Gastrocnemius medialis (tissue), 4 donors: ENCODE measurements around the gene RNLS. TPM values are rescaled to one million over a fixed set of nuclear protein-coding genes. Genes with fewer than 3 reads are reported as not detected.

ENCODE experiments used
- ATAC-seq, 2 donors: fragments of 150-250 bp; one replicate each; pipeline ENCODE4 v1.9.1; 2016
- DNase-seq, 2 donors: peaks; one replicate each; pipeline ENCODE4 v3.0.0-alpha.2; 2019
- H3K27ac ChIP-seq, 4 donors: fragments of 200-600 bp; sonication (generic); 1 replicate in 1 of 4; 2 replicates in 3 of 4; pipeline ENCODE4 v1.5.1; 2016 to 2018; ENCODE audit warnings: mild to moderate bottlenecking in 2 of 4, moderate library complexity in 1 of 4
- H3K27me3 ChIP-seq, 3 donors: fragments of 200-600 bp; sonication (generic) in 2 of 3; 1 replicate in 1 of 3; 2 replicates in 2 of 3; pipeline versions ENCODE4 v1.5.1 to v1.6.0; 2016 to 2019; ENCODE audit warnings: mild to moderate bottlenecking in 1 of 3, moderate library complexity in 1 of 3
- H3K36me3 ChIP-seq, 2 donors: fragments of 200-600 bp; sonication (generic) in 1 of 2; one replicate each; pipeline ENCODE4 v1.5.1; 2017 to 2018
- H3K4me1 ChIP-seq, 2 donors: fragments of 200-600 bp; sonication (generic) in 1 of 2; one replicate each; pipeline ENCODE4 v1.5.1; 2016 to 2017; ENCODE audit warnings: mild to moderate bottlenecking in 2 of 2
- H3K4me3 ChIP-seq, 4 donors: fragments of 200-600 bp; sonication (generic) in 3 of 4; 1 replicate in 1 of 4; 2 replicates in 3 of 4; pipeline ENCODE4 v1.5.1; 2016 to 2019; ENCODE audit warnings: mild to moderate bottlenecking in 2 of 4
- H3K9me3 ChIP-seq, 3 donors: fragments of 200-600 bp; sonication (generic) in 2 of 3; 1 replicate in 1 of 3; 2 replicates in 2 of 3; pipeline ENCODE4 v1.5.1; 2016 to 2019
- POLR2A ChIP-seq, 2 donors: fragments of 450-650 bp; IDR thresholded peaks; one replicate each; pipeline ENCODE4 v1.6.1; 2017; ENCODE audit warnings: antibody characterized with exemption in 2 of 2, mild to moderate bottlenecking in 2 of 2, moderate library complexity in 2 of 2
- in situ Hi-C, 4 donors: fragments of 200-750 bp; cut with MboI; loops; one replicate each; pipeline versions ENCODE4 v1.15.0 to v1.8.0; 2017; ENCODE audit warnings: low sequenced_read_pairs in 4 of 4
- intact Hi-C: fragments of 100-400 bp; cut with DNase I; formaldehyde crosslinking; loops from one replicate; pipeline ENCODE4 v1.15.1; 2023; ENCODE audit warnings: low total_unique reads
- total RNA-seq, 4 donors: library from RNA; depleted of rRNA; stranded (reverse); fragments of >200 nt; gene quantifications; one replicate each; pipeline versions ENCODE4 v1.1.0 to v1.2.3, GENCODE V29; 2016
- TF ChIP-seq, protein P1 (sequence below), 5 experiments: fragments of 450-650 bp in 3 of 5; fragments of 200-600 bp in 2 of 5; sonication (generic) in 2 of 5; IDR thresholded peaks in 4 of 5; conservative IDR thresholded peaks in 1 of 5; 1 replicate in 4 of 5; 2 replicates in 1 of 5; pipeline ENCODE4 v1.5.1; 2016 to 2019; ENCODE audit warnings: antibody characterized with exemption in 5 of 5, mild to moderate bottlenecking in 3 of 5, moderate library complexity in 3 of 5

RNLS gene
- total RNA-seq, 4 donors from 2014 or later = 8.1 to 17.5 (median 9.7) TPM

DNA sequence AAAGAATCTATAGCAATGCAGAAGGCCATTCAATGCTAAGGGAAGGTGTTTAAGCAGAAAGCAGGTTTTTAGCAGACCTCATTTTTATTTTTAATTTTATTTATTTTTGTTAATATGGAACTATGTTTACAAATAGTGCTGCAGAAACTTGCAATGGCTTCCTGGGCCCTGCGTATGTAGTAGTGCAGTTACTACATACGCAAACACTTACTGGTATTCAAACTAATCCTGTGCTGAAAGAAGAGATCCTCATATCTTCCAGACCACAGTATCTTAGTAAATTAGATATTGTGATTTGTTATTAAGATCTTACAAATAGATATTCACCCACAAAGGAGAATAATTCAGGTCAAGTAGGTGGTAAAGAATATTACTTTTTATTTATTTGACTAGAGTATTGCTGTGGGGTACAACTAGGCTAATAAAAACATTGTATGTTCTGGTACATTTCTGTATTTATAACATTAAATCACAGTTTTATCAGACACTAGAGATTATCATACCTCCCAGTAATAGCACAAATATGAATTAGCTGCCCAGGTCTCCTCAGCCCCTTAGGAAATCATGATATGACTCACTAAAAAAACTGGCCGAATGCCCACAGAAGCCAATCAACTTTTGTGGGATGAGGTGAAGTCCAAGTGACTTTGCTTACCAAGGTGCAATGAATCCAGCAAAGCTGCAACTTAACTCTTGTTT lies 57.6 kb downstream of the RNLS start:
- TF ChIP-seq, protein P1, sequence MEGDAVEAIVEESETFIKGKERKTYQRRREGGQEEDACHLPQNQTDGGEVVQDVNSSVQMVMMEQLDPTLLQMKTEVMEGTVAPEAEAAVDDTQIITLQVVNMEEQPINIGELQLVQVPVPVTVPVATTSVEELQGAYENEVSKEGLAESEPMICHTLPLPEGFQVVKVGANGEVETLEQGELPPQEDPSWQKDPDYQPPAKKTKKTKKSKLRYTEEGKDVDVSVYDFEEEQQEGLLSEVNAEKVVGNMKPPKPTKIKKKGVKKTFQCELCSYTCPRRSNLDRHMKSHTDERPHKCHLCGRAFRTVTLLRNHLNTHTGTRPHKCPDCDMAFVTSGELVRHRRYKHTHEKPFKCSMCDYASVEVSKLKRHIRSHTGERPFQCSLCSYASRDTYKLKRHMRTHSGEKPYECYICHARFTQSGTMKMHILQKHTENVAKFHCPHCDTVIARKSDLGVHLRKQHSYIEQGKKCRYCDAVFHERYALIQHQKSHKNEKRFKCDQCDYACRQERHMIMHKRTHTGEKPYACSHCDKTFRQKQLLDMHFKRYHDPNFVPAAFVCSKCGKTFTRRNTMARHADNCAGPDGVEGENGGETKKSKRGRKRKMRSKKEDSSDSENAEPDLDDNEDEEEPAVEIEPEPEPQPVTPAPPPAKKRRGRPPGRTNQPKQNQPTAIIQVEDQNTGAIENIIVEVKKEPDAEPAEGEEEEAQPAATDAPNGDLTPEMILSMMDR (IDR thresholded peaks at IDR 0.05 in 4 of 5, conservative IDR thresholded peaks at IDR 0.05 in 1 of 5) = no peak
- DNase-seq (peak in 1 of 2 donors; percentile 22), ATAC-seq (peak in 1 of 2 donors; percentile 44)
- H3K27me3 ChIP-seq = no peaks in the 10 kb centered on the region
- intact Hi-C loops = no loop called here
- H3K36me3 ChIP-seq = no peaks in the 10 kb centered on the region
- no peaks in the 10 kb centered on the region for H3K9me3 ChIP-seq
- no peak overlapping the region for H3K27ac ChIP-seq
- H3K4me3 ChIP-seq = no peak overlapping the region
- H3K4me1 ChIP-seq = peaks cover 0 to 6% of the 10 kb centered on the region in 2 donors
- in situ Hi-C loops = no loop called here

- no peak overlapping the region for H3K27ac ChIP-seq
- H3K4me1 ChIP-seq = peaks cover 0 to 6% of the 10 kb centered on the region in 2 donors
- TF ChIP-seq POLR2A (IDR thresholded peaks at IDR 0.05) = no peak
- TF ChIP-seq, protein P1 (IDR thresholded peaks at IDR 0.05 in 4 of 5, conservative IDR thresholded peaks at IDR 0.05 in 1 of 5) = no peak
- ATAC-seq (no peak), DNase-seq (no peak)
- in situ Hi-C loops (no loop called here), intact Hi-C loops (no loop called here)
- H3K36me3 ChIP-seq = no peaks in the 10 kb centered on the region
- H3K27me3 ChIP-seq = no peaks in the 10 kb centered on the region
- no peaks in the 10 kb centered on the region for H3K9me3 ChIP-seq
- no peak overlapping the region for H3K4me3 ChIP-seq
Observed at GRCh38 chr10:88523739-88524400, 59.2 kb downstream of the RNLS start.

DNA sequence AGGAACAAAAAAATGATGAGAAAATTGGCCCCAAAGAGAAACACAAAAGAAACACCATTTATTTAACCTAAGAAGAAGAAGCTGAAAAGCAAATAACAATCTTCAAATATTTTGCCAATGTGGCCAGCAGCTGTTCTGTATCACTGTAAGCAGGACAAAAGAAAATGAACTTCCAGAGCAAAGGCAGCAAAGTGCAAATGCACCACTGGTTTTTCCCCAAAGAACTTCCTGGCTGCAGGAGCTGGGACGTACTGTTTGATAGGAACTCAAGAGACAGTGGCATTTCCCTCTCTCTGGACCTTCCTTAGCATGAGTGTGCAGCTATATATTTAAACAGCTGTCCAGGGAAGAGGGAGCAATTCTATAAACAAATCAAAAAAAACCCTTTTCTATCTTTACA lies 60.4 kb downstream of the RNLS start:
- in situ Hi-C loops (no loop called here), intact Hi-C loops (no loop called here)
- H3K4me1 ChIP-seq = peaks cover 0 to 6% of the 10 kb centered on the region in 2 donors
- no peak overlapping the region for H3K27ac ChIP-seq
- H3K9me3 ChIP-seq = no peaks in the 10 kb centered on the region
- TF ChIP-seq, protein P1 (IDR thresholded peaks at IDR 0.05 in 4 of 5, conservative IDR thresholded peaks at IDR 0.05 in 1 of 5) = no peak
- no peak for TF ChIP-seq POLR2A (IDR thresholded peaks at IDR 0.05)
- H3K36me3 ChIP-seq = no peaks in the 10 kb centered on the region
- H3K4me3 ChIP-seq = no peak overlapping the region
- no peaks in the 10 kb centered on the region for H3K27me3 ChIP-seq
- DNase-seq (no peak), ATAC-seq (no peak)

DNA sequence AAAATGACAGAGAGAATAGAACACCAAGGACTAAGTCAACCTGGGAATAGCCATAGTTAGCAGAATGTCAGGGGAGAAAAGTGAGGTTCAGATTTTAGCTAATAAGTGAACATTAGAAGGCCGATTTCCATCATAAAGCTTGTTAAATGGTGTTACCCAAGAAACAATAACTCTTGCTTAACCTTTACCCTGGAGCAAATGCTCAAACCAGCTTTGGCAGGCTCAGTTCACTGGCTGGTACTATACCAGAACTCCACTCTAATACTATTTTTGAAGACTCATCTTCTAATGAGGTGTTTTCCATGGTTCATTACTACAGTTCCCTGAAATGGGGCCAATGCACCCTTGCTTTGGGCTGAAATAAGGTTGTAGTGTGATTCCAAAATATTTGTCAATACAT lies 61.3 kb downstream of the RNLS start:
- Histone ChIP-seq H3K27me3 (no peaks in the 10 kb centered on the region), H3K27ac (no peak overlapping the region), H3K9me3 (no peaks in the 10 kb centered on the region), H3K36me3 (no peaks in the 10 kb centered on the region), H3K4me1 (peaks cover 0 to 6% of the 10 kb centered on the region in 2 donors), H3K4me3 (no peak overlapping the region)
- no peak for TF ChIP-seq POLR2A (IDR thresholded peaks at IDR 0.05)
- TF ChIP-seq, protein P1 (IDR thresholded peaks at IDR 0.05 in 4 of 5, conservative IDR thresholded peaks at IDR 0.05 in 1 of 5) = no peak
- intact Hi-C loops (no loop called here), in situ Hi-C loops (no loop called here)
- no peak for DNase-seq
- no peak for ATAC-seq
